ENCODE results near the gene EID2. TPM values are rescaled to one million over a fixed set of nuclear protein-coding genes. Genes with fewer than 3 reads are reported as not detected.
A peak's percentile ranks its signal among the peaks of the same experiment; 100 is the strongest.

The EID2 gene
- total and polyA plus RNA-seq, 2 of the 8 experiments (the other 6 are each of a cell fraction or from before 2014, with no cell fraction given): 7.8 to 29.6 TPM

DNA sequence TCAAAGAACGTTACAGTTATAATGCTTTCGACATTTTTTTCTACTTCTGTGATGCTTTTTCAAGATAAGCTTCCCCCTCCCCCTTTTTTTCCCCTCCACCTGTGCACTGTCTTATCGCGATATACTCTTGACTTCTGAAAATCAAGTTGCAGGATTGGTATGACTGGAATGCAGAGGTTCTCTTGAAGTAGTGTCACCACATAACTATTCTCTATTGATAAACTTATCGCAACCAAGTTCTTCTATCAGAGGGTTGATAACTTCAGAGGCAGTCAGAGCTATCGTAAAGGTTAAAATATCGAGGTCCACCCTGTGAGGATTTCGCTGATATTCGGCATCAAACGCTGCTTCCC is 820 bp downstream of the EID2 start (continued):
- no peak for TF ChIP-seq SP2 (IDR thresholded peaks at IDR 0.05; ENCODE audit: low read length)
- no peak for TF ChIP-seq TAF1 (IDR thresholded peaks at IDR 0.05; ENCODE audit: low read depth, low read length)
- no peak for TF ChIP-seq CHD1 (IDR thresholded peaks at IDR 0.05; ENCODE audit: low read depth, low read length)
- no peak for TF ChIP-seq CBX5 (IDR thresholded peaks at IDR 0.05; ENCODE audit: low read depth, low read length)
- no peak for TF ChIP-seq TBP (IDR thresholded peaks at IDR 0.05; ENCODE audit: low read depth, low read length)
- TF ChIP-seq NRF1 (IDR thresholded peaks at IDR 0.05; ENCODE audit: low read depth, low read length): no peak
- no peak for TF ChIP-seq MAFK (IDR thresholded peaks at IDR 0.05; ENCODE audit: low read depth, low read length)
- no peak for TF ChIP-seq TCF12 (IDR thresholded peaks at IDR 0.05; ENCODE audit: low read depth, low read length)
- TF ChIP-seq, protein P1, sequence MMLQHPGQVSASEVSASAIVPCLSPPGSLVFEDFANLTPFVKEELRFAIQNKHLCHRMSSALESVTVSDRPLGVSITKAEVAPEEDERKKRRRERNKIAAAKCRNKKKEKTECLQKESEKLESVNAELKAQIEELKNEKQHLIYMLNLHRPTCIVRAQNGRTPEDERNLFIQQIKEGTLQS (IDR thresholded peaks at IDR 0.05; ENCODE audit: insufficient read depth, low read depth, low read length): no peak
- no peak for TF ChIP-seq CREB1 (IDR thresholded peaks at IDR 0.05)
- TF ChIP-seq CHD2 (IDR thresholded peaks at IDR 0.05; ENCODE audit: low read length): peak; percentile 90
- no peak; a peak in 2 of 4 replicates for TF ChIP-seq SIN3A (conservative IDR thresholded peaks at IDR 0.05 in 1 of 2, IDR thresholded peaks at IDR 0.05 in 1 of 2; ENCODE audit: low read depth in 1 of 2, low read length in 2 of 2)
- TF ChIP-seq, protein P2, sequence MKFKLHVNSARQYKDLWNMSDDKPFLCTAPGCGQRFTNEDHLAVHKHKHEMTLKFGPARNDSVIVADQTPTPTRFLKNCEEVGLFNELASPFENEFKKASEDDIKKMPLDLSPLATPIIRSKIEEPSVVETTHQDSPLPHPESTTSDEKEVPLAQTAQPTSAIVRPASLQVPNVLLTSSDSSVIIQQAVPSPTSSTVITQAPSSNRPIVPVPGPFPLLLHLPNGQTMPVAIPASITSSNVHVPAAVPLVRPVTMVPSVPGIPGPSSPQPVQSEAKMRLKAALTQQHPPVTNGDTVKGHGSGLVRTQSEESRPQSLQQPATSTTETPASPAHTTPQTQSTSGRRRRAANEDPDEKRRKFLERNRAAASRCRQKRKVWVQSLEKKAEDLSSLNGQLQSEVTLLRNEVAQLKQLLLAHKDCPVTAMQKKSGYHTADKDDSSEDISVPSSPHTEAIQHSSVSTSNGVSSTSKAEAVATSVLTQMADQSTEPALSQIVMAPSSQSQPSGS (IDR thresholded peaks at IDR 0.05; ENCODE audit: low read length): no peak
- no peak for TF ChIP-seq EZH2 (IDR thresholded peaks at IDR 0.05; ENCODE audit: low read depth, low read length, severe bottlenecking)
- no peak for TF ChIP-seq EP300 (IDR thresholded peaks at IDR 0.05; ENCODE audit: borderline replicate concordance in 1 of 2, low read depth in 2 of 2, low read length in 2 of 2)
- no peak for TF ChIP-seq EGR1 (IDR thresholded peaks at IDR 0.05; ENCODE audit: borderline replicate concordance, low read depth, low read length)
- TF ChIP-seq SAP30 (IDR thresholded peaks at IDR 0.05; ENCODE audit: insufficient read depth, insufficient replicate concordance, low read length): no peak
- no peak for TF ChIP-seq KDM5A (IDR thresholded peaks at IDR 0.05; ENCODE audit: low read length)
- TF ChIP-seq GABPA (IDR thresholded peaks at IDR 0.05; ENCODE audit: borderline replicate concordance, insufficient read depth, low read length): no peak
